Posterior cingulate gyrus (tissue), 11 donors: ENCODE data around the gene GDF3.
"Not testable (repeated sequence)": the region's sequence is repeated elsewhere in the genome, so short reads cannot be mapped to it uniquely, and the experiment has no call there.

Experiments used
- DNase-seq, 10 donors: peaks; one replicate each; pipeline versions ENCODE4 v3.0.0 to v3.0.0-alpha.2; 2020 to 2021; ENCODE audit warnings: mixed read lengths in 3 of 10
- intact Hi-C: fragments of 100-400 bp; cut with DNase I; formaldehyde crosslinking; loops from one replicate; pipeline ENCODE4 v1.15.1; 2023

The GDF3 gene

DNA sequence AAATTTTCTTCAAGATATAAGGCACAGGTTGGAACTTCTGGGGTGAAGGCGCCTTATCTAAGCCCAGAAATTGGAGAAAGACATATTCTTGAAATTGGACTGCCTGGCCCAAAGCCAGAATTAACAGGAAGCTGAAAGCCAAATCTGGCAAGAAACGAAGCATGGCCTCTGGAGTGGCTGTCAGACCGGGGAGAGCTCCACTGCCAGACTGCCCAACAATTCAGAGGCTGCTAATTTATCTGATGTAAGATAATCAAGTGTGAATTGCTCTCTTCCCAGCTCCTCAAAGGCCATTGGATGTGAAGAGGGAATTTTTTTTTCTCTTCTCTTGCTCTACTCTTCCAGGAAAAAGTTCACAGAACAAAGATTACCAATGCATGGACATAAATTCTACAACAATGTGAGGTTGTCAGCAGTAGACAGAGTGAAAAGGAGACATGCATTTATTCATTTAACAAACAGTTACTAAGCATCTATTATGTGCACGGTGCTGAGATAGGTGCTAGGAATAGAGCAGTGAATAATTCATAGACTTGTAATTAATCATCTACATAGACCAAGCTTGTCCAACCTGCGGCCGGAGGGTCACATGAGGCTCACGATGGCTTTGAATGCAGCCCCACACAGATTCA is at the start of gene GDF3:
GDF3 (minus strand) TSS at position 210 of the 632 bp plus-strand sequence; CDS start at position 163, 47 bp downstream.
- DNase-seq = peak in 1 of 10 donors; percentile 48

DNA sequence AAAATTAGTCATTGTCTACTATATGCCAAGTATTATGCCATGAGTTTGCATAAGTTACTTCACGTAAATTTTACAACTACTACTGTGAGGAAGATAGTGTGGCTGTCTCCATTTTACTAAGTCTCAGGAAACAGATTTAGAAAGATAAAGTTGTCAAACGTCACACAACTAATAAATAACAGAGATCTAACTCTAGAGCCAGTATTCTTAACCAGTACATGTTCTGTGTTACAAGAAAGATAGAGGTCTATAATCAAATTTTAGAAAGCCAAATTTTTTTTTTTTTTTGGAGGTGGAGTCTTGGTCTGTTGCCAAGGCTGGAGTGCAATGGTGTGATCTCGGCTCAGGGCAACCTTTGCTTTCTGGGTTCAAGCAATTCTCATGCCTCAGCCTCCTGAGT is 37.4 kb upstream of the GDF3 start:
- no peak for DNase-seq
- intact Hi-C loops = no loop called here

More for the DNA sequence above, at the start of gene GDF3:
- intact Hi-C loops = no loop called here

DNA sequence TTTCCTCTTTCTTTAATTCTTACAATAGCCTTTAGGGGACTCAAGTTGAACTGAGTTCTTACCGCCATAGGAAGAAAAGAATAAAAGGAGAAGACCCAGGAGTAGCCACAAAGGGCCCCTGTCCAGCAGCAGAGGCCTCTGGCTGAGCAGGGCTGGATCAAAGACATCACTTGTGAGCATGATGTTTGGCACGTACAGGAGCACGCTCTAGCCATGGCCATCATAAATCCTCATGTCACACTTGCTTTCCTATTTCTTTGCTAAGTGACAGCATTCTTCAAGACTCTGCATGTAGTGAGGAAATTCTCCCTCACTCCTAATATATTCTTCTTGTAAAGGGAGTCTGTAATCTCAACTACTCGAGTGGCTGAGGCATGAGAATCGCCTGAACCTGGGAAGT is 35.9 kb upstream of the GDF3 start:
- intact Hi-C loops = no loop called here
- DNase-seq = no peak

DNA sequence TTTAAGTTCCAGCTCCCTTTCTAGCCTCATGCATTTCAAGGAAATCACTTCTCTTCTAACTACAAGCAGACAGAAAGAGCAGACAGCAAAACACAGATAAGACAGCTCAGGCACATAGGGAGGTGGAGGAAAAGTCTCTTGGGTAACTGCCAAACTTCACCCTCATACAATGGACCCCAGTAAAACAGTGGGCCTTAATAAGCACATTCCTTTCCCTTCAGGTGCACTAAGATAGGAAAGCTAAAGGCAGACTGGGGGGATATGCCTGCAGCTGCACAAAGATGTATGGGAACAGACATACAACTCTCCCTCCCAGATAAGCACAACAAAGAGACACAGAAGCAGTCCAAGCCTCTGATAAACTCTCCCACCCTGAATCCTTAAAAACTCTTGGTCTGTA is 35.4 kb upstream of the GDF3 start:
- not testable (repeated sequence) for DNase-seq

DNA sequence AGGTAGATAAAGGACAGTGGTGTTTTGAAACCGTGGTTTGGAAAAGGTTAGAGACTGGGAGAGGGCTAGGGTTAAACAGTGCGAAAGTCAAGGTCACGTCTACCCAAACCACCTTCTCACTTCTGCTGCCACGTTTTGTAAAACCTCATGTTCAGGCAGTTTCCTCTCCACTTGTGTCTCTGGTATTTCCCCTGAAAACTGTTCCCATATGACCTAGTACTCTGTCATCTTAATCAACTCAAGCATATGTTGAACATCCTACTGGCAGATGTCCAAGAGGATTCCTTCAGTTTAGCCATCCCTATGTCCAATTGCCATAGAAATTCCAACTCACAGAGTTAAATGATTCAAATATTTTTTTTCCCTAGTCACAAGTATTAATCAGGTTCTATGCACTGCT is 34.2 kb upstream of the GDF3 start:
- no peak for DNase-seq

More for the DNA sequence above, 35.4 kb upstream of the GDF3 start:
- intact Hi-C loops = not testable (repeated sequence)

DNA sequence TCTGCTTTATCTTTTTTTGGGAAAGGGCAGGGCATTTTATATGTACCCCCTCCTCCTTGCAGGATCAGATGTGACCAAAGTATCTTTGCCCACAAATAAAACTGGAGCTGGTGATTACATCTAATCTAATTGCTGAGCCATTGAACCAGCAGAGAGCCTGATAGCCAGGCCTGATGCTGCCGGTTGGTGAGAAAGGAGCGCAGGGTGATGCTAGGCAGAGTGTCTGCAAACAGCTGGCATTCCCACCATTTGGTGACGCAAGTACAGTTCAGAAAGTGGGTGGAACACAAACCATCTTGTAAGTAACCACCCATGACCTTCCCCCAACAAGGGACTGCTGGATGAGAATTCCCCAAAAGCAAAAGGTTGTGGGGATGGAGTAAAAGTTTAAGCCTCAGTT is 28.4 kb upstream of the GDF3 start:
- no peak for DNase-seq
- intact Hi-C loops = no loop called here

More for the DNA sequence above, 34.2 kb upstream of the GDF3 start:
- intact Hi-C loops = no loop called here

DNA sequence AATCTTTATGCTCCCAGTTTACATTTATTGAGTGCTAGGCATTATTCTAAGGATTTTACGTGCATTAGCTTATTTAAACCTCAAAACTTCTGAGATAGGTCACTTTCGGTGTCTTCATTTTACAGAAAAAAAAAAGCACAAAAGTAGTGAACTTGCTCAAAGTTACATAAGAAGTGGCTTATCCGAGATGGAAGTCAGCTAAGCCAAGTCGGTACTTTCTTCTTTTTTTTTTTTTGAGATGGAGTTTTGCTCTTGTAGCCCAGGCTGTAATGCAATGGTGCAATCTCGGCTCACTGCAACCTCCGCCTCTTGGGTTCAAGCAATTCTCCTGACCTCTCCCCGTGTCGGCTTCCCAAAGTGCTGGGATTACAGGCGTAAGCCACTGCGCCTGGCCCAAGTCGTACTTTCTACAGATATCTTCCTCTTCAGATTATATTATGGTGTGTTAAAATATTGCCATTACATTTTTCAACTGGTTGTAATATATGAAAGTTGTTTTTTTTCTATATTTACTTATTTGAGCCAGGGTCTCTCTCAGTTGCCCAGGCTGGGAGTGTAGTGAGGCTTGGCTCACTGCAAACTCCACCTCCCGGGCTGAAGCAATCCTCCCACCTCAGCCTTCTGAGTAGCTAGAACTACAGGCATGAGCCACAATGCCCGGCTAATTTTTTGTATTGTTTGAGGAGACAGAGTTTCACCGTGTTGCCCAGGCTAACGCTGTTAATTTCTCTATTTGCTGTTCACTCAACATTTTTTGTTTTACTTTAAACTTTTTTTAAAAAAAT is 24.6 kb upstream of the GDF3 start:
- no peak for DNase-seq
- intact Hi-C loops = no loop called here

DNA sequence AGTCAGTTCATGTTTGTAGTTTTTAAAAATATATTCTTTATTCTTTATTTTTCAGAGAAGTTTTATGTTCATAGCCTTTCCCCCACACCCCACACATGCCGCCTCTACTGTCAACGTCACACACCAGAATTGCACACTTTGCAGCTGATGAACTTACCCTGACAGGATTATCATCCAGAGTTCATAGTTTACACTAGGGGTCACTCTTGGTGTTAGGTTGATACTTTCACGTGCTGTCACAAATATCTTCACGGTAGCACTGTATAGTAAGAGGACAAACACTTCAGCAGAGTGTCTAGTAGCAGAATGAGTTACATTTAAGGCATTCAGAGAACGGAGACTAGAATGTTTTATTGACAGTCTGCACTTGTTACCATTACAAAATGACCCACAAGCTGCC is 20.8 kb upstream of the GDF3 start:
- no peak for DNase-seq

DNA sequence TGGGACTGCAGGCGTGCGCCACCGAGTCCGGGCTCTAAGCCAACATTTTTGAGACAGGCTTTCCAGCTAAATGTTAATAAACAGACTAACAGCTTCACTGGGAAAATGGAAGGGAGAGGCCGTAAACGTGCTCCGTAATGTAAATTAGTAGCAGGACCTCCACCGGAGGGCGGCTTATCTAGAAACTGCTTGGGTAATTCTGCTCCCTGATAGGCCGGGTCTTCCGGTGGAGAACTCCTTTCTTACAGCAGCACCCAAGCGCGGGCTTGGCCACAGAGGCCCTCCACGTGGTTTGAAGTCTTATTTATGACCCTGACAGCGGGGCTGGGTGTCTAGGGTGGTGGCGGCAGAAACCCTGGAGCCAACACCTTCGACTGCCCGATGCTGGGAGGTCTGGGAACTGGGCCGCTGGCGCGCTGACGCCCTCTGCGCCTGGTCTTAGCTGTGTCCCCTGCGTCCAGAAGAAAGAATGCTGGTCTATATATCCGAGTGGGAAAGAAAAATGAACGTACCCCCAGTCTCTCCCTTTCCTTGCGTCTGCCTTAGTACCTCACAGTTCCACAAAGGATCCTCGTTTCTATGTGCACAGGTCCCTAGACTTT is 17.4 kb upstream of the GDF3 start:
- DNase-seq = no peak
- intact Hi-C loops = no loop called here

More for the DNA sequence above, 20.8 kb upstream of the GDF3 start:
- intact Hi-C loops = no loop called here

DNA sequence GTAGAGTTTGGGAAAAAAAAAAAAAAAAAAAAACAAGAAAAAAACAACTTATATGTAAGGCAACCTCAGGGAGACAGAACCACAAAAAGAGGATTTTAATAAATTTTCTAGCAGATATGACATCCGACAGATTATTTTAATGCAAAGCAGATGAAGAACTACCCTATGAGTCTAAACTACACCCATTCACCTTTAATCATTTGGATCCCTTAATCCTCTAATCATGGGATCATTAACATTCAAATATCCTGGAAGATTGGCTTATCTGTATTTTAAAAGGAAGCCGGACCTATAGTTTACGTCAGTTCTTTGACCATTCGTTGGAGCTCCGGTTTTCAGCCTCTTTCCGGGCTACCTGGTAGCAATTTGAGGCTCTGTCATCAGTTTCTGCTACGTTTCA is 15.6 kb upstream of the GDF3 start, which contains the start of gene DPPA3:
DPPA3 (plus strand) TSS at position 301 of the 400 bp plus-strand sequence. CDS start 138 bp downstream, outside the sequence.
- intact Hi-C loops = no loop called here

DNA sequence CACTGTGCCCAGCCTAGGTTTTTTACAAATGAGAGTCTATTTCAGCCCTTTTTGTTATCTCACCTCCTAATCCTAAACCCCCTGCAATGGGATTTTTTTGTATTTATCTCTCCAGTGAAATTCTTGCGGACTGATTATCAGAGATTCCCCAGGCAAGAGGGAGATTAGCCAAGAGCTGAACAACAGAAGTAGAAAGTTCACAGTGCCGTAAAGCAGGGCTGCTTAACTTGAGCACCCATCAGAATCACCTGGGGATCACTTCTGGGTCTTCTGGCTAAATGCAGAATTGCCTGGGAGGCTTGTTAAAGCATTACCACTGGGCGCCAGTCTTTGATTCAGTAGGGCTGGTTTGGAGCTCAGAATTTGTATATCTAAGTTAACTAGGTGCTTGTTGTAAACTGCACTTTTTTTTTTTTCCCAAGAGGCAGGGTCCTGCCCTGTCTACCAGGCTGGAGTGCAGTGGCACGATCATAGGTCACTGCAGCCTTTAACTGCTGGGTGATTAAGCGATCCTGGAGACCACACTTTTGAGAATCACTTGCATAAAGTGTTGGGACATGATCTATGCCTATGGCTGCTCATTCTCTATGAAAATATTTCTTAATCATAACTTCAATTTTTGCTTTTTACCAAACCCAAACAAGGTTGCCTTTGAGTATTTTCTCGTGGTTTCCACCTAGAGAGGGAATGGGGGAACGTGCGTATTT is 14.5 kb upstream of the GDF3 start:
- intact Hi-C loops = no loop called here

More for the DNA sequence above, 15.6 kb upstream of the GDF3 start, which contains the start of gene DPPA3:
- DNase-seq = no peak

DNA sequence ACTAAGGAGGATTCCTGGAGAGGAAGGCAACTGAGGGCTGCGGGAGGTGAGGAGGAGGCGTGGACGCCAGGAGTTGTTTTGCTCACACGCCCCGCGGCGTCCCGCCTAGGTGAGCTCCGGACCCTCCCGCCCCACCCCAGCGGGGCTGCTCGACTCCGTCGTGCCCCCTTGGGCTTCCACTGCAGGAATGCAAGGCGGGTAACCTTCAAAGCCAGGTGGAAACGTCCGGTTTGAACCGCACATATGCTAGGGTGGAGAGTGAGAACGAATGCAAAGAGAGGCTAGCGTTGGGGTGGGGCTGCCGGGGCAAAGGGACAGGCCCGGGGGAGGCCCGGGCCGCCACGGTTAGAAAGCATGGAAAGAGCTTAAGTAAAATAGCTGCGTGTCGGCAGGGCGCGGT is 10.3 kb upstream of the GDF3 start:
- intact Hi-C loops = no loop called here
- DNase-seq = no peak

More for the DNA sequence above, 14.5 kb upstream of the GDF3 start:
- no peak for DNase-seq

DNA sequence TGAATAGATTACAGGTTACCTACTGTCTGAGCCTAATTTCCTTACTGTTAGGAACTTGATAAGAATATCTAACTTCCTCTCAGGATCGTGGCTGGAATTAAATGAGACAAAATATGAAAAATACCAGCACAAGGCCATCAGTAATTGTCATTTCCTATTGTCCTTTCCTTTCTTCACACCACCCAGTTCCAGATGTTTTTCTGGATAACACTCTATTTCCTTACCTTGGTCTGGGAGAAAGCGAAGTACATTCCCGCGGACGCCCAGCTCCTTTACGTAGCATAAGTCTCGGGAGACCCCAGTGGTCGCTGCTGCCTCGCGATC is 376 bp downstream of the GDF3 start:
- intact Hi-C loops = no loop called here
- DNase-seq = no peak

DNA sequence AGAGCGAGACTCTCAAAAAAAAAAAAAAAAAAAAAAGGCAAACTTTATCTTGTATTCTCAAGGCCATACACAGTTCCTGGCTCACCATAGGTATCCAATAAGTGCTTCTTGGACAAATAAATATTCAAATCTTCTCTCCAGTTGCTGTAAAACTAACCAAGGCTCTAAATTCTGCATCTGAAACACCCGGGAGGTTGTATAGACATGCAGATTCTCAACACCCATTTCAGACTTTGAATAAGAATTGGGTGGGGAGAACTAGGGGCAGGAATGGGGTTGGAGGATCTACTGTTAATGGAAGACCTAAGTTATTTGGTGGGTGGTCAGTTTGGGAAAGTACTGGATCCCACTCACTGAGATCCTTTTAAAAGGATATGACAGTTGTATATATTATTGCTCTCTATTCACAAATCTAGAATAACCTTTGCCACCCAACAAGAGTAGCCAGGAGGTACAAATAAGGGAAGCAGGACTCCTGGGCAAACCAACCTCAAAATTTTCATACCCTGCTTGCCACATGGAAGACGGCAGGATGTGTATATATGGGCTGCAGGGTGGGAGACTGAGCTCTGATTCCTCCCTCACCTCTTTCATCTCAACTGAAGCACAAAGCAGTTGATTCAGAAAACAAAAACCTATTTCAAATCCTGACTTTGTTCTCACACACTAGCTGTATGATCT is 879 bp downstream of the GDF3 start:
- DNase-seq = peak in 1 of 10 donors; percentile 8
- intact Hi-C loops = no loop called here

DNA sequence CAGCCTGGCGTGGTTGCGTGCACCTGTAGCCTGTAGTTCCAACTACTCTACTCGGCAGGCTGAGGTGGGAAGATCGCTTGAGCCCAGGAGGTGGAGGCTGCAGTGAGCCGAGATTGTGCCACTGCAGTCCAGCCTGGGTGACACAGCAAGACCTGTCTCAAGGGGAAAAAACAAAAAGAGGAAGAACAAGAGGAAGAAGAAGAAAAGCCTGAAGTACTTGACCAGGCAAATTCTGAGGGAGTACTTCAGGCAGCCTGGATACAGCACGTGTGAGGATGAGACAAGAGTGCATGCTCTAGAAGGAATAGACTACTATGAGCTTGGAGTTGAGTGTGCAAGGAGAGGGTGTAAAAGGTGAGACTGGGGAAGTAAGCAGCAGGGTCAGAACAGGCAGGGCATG is 1.8 kb downstream of the GDF3 start:
- intact Hi-C loops = no loop called here
- no peak for DNase-seq

DNA sequence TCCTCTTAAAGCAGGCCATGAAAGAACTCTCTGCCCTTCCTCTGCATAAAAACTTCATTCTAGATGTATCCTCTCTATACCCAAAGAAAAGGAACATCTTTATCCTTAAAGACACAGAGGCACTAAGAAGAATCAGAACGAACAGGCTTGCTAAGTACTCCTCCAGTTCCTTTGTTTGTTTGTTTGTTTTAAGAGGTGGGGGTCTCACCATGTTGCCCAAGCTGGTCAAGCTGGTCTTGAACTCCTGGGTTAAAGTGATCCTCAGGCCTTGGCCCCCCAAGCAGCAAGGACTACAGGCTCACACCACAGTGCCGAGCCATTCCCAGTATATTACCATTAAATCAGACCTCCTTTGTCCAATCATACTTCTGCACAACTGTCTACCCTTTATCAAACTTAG is 14.0 kb downstream of the GDF3 start:
- no peak for DNase-seq
- intact Hi-C loops = no loop called here

DNA sequence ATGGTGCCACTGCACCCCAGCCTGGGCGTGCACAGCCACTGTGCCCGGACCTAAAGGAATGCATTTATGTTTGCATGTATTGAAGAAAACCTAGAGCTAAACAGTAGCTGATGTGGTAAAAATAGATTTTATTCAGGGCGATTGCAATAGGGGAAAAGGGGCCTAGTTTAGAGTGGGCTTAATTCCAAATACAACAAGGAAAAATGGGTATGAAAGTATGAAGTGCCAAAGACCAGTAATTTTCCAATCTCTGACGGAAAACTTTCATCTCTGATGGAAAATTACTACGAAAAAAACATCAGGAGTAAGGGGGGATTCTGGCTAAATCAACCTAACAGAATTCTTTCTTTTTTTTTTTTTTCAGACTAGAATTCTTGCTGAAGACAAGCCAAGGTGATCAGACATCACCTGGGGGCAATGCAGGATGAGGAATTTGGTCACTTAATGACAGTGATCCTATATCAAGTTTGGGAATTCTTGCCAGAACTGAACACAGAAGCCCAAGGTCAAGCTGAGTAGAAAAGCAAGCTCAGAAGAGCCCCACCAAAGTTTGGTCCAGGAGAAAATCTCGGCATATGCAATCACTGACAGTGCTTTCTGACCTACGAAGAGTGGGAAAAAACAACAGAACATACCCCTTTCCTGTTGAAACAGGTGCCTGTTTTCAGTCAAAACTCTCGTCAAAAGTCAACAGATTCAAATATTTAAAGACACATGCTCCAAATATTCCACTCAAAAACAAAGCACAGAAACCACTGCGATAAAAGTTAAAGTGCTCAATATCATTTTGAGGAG is 16.1 kb downstream of the GDF3 start:
- intact Hi-C loops = no loop called here
- DNase-seq = no peak

DNA sequence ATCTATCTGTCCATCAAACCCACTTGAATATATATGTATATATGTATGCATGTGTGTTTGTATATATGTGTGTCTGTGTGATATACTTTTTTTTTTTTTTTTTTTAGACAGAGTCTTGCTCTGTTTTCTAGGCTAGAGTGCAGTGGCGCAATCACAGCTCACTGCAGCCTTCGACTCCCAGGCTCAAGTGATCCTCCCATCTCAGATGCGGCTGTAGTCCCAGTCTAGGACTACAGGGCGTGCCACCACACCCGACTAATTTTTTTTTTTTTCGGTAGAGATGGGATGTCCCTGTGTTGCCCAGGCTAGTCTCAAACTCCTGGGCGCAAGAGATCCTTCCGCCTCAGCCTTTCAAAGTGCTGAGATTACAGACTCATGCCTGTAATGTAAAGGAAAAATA is 16.8 kb downstream of the GDF3 start:
- intact Hi-C loops = no loop called here
- DNase-seq = no peak

DNA sequence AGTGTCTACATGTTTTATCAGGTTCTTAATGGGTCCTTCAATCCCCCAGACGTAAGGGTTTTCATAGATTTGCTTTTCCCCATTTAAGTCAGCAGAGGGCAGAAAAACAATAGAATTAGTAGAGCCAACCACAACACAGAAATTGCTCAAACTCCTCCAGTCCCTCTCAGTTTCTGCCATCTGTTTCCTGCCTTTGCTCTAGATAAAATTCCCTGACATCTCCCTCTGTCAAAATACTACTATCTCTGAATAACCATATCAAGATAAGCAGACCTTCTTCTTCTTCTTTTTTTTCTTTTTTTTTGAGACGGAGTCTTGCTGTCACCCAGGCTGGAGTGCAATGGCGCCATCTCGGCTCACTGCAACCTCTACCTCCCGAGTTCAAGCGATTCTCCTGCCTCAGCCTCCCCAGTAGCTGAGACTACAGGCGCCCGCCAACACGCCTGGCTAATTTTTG is 18.1 kb downstream of the GDF3 start:
- DNase-seq, intact Hi-C loops: not testable (repeated sequence)
